Activated T-cell treated with anti-CD3 and anti-CD28 coated beads, Interleukin-2, amount 50 U/mL, for 4 hours (primary cell): ENCODE measurements around the gene MGAT3. TPM values are rescaled to one million over a fixed set of nuclear protein-coding genes. Genes with fewer than 3 reads are reported as not detected.
"Not testable (repeated sequence)": the region's sequence is repeated elsewhere in the genome, so short reads cannot be mapped to it uniquely, and the experiment has no call there.

ENCODE experiments used
- ATAC-seq, 2 donors: fragments of 200-7000 bp; cut with Tn5 transposase; one replicate each; pipeline ENCODE4 v1.10.0; 2021
- DNase-seq: peaks from one replicate; pipeline ENCODE4 v3.0.0-alpha.2; 2020
- H3K27me3 Mint-ChIP-seq: one replicate; pipeline ENCODE4 v1.8.0; 2021; ENCODE audit warnings: low read depth, mixed read lengths
- H3K36me3 Mint-ChIP-seq: one replicate; pipeline ENCODE4 v1.8.0; 2022; ENCODE audit warnings: mixed read lengths; ENCODE audit not compliant: insufficient read depth
- H3K4me1 Mint-ChIP-seq: one replicate; pipeline ENCODE4 v1.8.0; 2021; ENCODE audit warnings: low read depth, mixed read lengths
- H3K4me3 Mint-ChIP-seq: one replicate; pipeline ENCODE4 v1.8.0; 2021; ENCODE audit warnings: mild to moderate bottlenecking, moderate library complexity, mixed read lengths
- H3K9me3 Mint-ChIP-seq: one replicate; pipeline ENCODE4 v1.8.0; 2021; ENCODE audit warnings: mixed read lengths
- total RNA-seq, 3 donors: library from RNA; stranded (reverse); gene quantifications; one replicate each; pipeline ENCODE4 v1.2.1, GENCODE V29; 2021

MGAT3 gene
- total RNA-seq, 3 donors from 2014 or later = 0.30 to 0.90 (median 0.40) TPM

DNA sequence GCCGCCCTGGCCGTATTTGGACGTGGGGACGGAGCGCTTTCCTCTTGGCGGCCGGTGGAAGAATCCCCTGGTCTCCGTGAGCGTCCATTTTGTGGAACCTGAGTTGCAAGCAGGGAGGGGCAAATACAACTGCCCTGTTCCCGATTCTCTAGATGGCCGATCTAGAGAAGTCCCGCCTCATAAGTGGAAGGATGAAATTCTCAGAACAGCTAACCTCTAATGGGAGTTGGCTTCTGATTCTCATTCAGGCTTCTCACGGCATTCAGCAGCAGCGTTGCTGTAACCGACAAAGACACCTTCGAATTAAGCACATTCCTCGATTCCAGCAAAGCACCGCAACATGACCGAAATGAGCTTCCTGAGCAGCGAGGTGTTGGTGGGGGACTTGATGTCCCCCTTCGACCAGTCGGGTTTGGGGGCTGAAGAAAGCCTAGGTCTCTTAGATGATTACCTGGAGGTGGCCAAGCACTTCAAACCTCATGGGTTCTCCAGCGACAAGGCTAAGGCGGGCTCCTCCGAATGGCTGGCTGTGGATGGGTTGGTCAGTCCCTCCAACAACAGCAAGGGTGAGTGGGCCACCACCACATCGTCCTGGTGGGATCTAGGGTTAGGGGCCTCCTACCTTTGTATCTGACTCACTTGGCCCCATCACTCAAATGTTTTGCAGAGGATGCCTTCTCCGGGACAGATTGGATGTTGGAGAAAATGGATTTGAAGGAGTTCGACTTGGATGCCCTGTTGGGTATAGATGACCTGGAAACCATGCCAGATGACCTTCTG, 64.5 kb downstream of the MGAT3 start:
- not testable (repeated sequence) for H3K9me3 Mint-ChIP-seq, DNase-seq, H3K27me3 Mint-ChIP-seq, ATAC-seq
- peaks cover 40% of the 10 kb centered on the region for H3K36me3 Mint-ChIP-seq
- peaks cover 51% of the 10 kb centered on the region for H3K4me1 Mint-ChIP-seq
- H3K4me3 Mint-ChIP-seq = peak overlapping the region; percentile 96

DNA sequence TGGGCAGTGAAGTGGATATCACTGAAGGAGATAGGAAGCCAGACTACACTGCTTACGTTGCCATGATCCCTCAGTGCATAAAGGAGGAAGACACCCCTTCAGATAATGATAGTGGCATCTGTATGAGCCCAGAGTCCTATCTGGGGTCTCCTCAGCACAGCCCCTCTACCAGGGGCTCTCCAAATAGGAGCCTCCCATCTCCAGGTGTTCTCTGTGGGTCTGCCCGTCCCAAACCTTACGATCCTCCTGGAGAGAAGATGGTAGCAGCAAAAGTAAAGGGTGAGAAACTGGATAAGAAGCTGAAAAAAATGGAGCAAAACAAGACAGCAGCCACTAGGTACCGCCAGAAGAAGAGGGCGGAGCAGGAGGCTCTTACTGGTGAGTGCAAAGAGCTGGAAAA, 65.3 kb downstream of the MGAT3 start:
- not testable (repeated sequence) for H3K9me3 Mint-ChIP-seq, H3K27me3 Mint-ChIP-seq, DNase-seq, ATAC-seq
- H3K4me3 Mint-ChIP-seq = peak overlapping the region; percentile 96
- H3K4me1 Mint-ChIP-seq = peaks cover 54% of the 10 kb centered on the region
- H3K36me3 Mint-ChIP-seq = peaks cover 40% of the 10 kb centered on the region

GRCh38 chr22:39522567-39523300, 65.9 kb downstream of the MGAT3 start:
- peaks cover 40% of the 10 kb centered on the region for H3K36me3 Mint-ChIP-seq
- peak overlapping the region; percentile 96 for H3K4me3 Mint-ChIP-seq
- peaks cover 60% of the 10 kb centered on the region for H3K4me1 Mint-ChIP-seq
- DNase-seq (no peak), ATAC-seq (peak; percentile 3 to 4)
- peaks cover 2% of the 10 kb centered on the region for H3K27me3 Mint-ChIP-seq
- H3K9me3 Mint-ChIP-seq = no peaks in the 10 kb centered on the region

GRCh38 chr22:39524089-39524752, 67.4 kb downstream of the MGAT3 start:
- Mint-ChIP-seq H3K4me1 (peaks cover 65% of the 10 kb centered on the region), H3K9me3 (no peaks in the 10 kb centered on the region), H3K27me3 (peaks cover 2% of the 10 kb centered on the region), H3K36me3 (peaks cover 42% of the 10 kb centered on the region), H3K4me3 (peak overlapping the region; percentile 29)
- DNase-seq = no peak
- no peak for ATAC-seq

DNA sequence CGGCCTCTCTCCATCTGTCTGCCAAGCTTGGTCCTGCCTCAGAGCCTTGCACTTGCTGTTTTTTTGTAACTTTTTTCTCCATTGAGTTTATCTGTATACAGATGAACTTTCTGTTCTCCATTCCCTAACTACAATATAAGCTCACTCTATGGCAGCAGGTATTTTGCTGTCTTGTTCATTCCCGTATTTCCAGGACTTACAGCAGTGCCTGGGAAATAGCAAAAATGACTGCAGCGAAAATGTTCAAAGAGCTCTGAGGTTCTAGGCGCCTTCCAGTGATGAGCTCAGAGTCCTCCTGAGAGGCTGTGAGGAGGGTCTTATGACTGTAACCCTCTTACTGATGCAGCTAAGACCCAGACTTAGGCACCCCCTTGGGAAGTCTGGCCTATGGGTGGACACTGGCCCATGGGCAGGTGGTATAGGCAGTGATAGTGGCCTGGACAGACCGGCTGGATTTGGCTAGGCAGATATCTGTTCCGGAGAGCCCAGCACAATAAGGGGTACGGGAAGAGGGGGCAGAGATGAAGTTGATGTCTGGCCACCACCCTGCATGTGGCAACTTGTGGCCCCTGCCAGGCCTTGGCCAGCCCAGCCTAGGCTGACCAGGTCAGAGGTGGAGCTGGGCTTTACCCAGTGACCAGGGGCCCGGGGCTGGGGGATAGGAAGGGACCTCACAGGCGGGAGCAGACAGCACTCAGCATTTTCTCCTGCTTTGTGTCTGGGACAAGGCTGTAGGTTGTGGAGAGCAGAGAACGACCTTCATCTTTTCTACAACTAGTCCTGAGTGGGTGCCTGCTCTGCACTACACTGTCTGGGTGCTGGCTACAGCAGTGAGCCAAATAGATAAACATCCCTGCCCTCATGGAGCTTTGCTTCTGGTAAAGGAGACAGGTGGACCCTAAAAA, 68.2 kb downstream of the MGAT3 start:
- peak overlapping the region; percentile 29 for H3K4me3 Mint-ChIP-seq
- no peaks in the 10 kb centered on the region for H3K9me3 Mint-ChIP-seq
- H3K4me1 Mint-ChIP-seq = peaks cover 72% of the 10 kb centered on the region
- ATAC-seq = no peak
- DNase-seq = no peak
- H3K27me3 Mint-ChIP-seq = peaks cover 2% of the 10 kb centered on the region
- peaks cover 49% of the 10 kb centered on the region for H3K36me3 Mint-ChIP-seq

DNA sequence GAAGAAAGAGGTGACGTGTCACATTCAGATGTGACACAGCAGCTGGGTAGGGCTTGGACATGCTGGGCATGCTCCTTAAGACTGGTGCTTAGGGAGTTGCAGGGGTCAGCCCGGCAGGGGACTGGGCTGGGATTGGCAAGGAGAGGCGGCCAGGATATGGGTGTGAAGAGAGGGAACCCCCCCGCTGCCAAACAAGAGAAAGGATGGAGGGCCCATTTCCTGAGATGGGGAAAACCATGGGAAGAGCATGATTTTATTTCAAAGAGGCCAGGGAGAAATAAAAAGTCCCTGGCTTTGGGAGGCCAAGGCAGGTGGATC, 68.8 kb downstream of the MGAT3 start:
- H3K4me1 Mint-ChIP-seq = peaks cover 78% of the 10 kb centered on the region
- no peaks in the 10 kb centered on the region for H3K27me3 Mint-ChIP-seq
- ATAC-seq (no peak), DNase-seq (no peak)
- H3K36me3 Mint-ChIP-seq = peaks cover 49% of the 10 kb centered on the region
- no peak overlapping the region for H3K4me3 Mint-ChIP-seq
- no peaks in the 10 kb centered on the region for H3K9me3 Mint-ChIP-seq

GRCh38 chr22:39526736-39527171, 69.9 kb downstream of the MGAT3 start:
- DNase-seq = no peak
- no peak for ATAC-seq
- Mint-ChIP-seq H3K36me3 (peaks cover 49% of the 10 kb centered on the region), H3K4me3 (no peak overlapping the region), H3K27me3 (no peaks in the 10 kb centered on the region), H3K9me3 (no peaks in the 10 kb centered on the region), H3K4me1 (peaks cover 86% of the 10 kb centered on the region)

DNA sequence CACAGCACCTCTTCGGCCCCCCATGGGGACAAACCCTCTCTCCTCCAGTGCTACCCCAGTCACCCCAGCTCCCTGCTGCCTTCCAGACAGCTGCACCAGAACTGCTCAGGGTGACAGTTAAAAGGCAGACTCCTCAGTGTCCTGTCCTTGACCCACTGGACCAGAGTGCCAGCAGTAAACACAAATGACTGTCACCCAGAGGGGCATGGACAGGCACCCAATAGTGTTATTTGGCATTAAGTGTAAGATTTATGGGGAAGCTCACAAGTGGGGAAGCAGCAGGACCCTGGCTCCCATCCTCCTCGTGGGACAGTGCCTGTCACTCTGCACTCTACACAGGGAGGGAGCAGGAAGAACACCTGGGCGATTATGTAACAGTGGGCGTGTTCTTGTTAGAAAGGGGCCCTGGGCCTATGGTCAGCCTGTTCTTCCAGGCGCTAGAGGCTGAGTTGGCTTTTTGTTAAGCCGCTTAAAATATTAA, 70.7 kb downstream of the MGAT3 start:
- H3K9me3 Mint-ChIP-seq = no peaks in the 10 kb centered on the region
- peaks cover 83% of the 10 kb centered on the region for H3K4me1 Mint-ChIP-seq
- peaks cover 45% of the 10 kb centered on the region for H3K36me3 Mint-ChIP-seq
- ATAC-seq (no peak), DNase-seq (no peak)
- H3K27me3 Mint-ChIP-seq = no peaks in the 10 kb centered on the region
- no peak overlapping the region for H3K4me3 Mint-ChIP-seq

GRCh38 chr22:39528080-39528661, 71.4 kb downstream of the MGAT3 start:
- Mint-ChIP-seq H3K4me1 (peaks cover 81% of the 10 kb centered on the region), H3K27me3 (no peaks in the 10 kb centered on the region), H3K4me3 (peak overlapping the region; percentile 97), H3K36me3 (peaks cover 39% of the 10 kb centered on the region), H3K9me3 (no peaks in the 10 kb centered on the region)
- no peak for DNase-seq
- no peak for ATAC-seq

- no peaks in the 10 kb centered on the region for H3K9me3 Mint-ChIP-seq
- peak; percentile 85 for DNase-seq
- peaks cover 34% of the 10 kb centered on the region for H3K36me3 Mint-ChIP-seq
- H3K4me1 Mint-ChIP-seq = peaks cover 80% of the 10 kb centered on the region
- peak; percentile 29 to 42 for ATAC-seq
- peak overlapping the region; percentile 97 for H3K4me3 Mint-ChIP-seq
- H3K27me3 Mint-ChIP-seq = no peaks in the 10 kb centered on the region
These were observed 72.1 kb downstream of the MGAT3 start for GRCh38 chr22:39528681-39529486.

GRCh38 chr22:39529487-39529851, 72.7 kb downstream of the MGAT3 start:
- H3K4me1 Mint-ChIP-seq = peaks cover 79% of the 10 kb centered on the region
- H3K9me3 Mint-ChIP-seq = no peaks in the 10 kb centered on the region
- no peaks in the 10 kb centered on the region for H3K27me3 Mint-ChIP-seq
- H3K36me3 Mint-ChIP-seq = peaks cover 33% of the 10 kb centered on the region
- H3K4me3 Mint-ChIP-seq = peak overlapping the region; percentile 97
- DNase-seq (no peak), ATAC-seq (no peak)

DNA sequence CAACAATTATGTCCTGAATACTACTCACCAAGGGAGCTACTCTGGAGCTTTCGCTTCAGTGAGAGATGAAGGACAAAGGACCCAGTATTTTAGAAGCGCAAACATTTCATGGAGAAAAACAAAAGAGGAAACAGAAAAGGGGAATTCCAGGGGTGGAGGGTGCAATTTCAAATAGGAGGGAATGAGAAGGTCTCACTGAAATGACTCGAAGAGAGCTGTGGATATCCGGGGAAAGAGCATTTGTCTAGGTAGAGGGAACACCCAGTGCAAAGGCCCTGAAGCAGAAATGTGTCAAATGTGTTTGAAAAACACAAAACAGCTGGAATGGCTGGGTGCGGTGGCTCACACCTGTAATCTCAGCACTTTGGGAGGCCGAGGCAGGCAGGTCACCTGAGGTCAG, 73.3 kb downstream of the MGAT3 start:
- Mint-ChIP-seq H3K4me3 (peak overlapping the region; percentile 97), H3K9me3 (no peaks in the 10 kb centered on the region), H3K27me3 (no peaks in the 10 kb centered on the region), H3K36me3 (peaks cover 29% of the 10 kb centered on the region), H3K4me1 (peaks cover 74% of the 10 kb centered on the region)
- no peak for ATAC-seq
- DNase-seq = no peak
